Bone marrow (tissue), 2 donors: ENCODE results near the gene XIRP1.
A peak's percentile ranks its signal among the peaks of the same experiment; 100 is the strongest.
"Not testable (repeated sequence)": the region's sequence is repeated elsewhere in the genome, so short reads cannot be mapped to it uniquely, and the experiment has no call there.

Experiments
- DNase-seq, 2 donors: peaks; one replicate each; lab custom pipeline; 2025; lab: John Stamatoyannopoulos, UW

Gene XIRP1

GRCh38 chr3:39192490-39193092, at the start of gene XIRP1:
TSS of gene XIRP1 (minus strand) at chr3:39192595. CDS start at chr3:39189445, 3,150 bp downstream.
- peak in 1 of 2 donors; percentile 62 for DNase-seq

DNA sequence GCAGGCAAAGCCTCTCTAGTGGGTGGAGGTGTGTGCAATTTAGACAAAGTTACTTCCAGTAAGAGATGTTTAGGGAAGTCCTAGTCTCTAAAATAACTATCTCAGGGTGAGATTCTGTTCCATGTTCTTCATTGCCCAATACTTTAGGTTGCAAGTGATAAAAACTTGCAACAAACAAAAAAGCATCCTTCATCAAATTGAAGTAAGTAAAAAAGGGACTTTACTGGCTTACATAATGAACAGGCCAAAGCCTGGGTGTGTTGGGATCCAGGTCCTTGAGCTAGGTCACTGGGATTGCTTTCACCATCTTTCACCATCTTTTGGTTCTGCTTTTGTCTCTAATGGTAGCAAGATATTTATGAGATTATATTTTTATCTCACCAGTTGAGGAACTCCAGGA, 49.2 kb upstream of the XIRP1 start:
- DNase-seq = no peak

DNA sequence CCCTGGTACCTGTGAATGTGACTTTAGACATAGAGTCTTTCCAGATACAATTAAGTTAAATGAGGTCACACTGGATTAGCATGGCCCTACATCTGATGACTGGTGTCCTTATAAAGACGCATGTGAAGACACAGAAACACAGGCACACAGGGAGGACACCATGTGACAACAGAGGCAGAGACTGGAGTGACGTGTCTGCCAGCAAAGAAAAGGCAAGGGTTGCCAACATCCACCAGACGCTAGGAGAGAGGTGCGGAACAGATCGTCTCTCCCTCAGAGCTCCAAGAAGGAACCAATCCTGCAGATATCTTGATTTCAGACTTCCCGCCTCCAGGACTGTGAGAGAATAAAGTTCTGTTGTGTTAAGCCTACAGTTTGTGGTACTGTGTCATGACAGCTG, 44.6 kb upstream of the XIRP1 start:
- no peak for DNase-seq

DNA sequence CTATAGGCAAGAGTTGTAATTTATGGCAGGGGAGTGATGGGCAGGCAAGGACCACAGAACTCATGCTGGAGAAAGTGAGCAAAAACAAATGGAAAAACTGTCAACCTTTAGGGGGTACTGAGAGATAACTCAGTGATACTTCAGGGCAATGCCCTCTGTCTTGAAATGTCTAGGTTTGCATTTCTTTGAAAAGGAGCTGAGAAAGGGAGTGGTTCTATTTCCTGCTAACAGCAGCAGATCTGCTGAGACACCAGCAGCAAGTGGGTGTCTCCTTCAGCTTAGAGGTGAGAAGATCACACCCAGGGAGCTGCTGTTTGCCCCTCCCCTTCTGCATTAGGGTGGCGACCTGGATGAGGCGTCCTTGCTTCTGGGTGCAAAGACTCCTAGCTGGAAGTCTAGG, 42.3 kb upstream of the XIRP1 start:
- DNase-seq = no peak

GRCh38 chr3:39232859-39233258, 40.5 kb upstream of the XIRP1 start:
- DNase-seq = peak in 1 of 2 donors; percentile 35

GRCh38 chr3:39230453-39230852, 38.1 kb upstream of the XIRP1 start:
- DNase-seq = no peak

DNA sequence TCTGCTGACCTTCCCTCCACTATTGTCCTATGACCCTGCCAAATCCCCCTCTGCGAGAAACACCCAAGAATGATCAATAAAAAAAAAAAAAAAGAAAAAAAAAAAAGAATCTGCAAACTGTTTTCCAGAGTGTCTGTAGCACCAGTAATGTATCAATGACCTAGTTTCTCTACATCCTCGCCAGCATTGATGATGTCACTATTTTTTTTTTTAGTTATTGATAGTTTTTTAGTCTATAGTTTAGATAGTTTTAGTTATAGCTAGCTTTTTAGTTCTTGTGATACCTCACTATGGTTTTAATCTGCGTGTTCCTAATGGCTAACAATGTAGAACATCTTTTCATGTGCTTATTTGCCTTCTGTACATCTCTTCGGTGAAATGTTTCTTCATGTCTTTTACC, 36.1 kb upstream of the XIRP1 start:
- DNase-seq = no peak

- not testable (repeated sequence) for DNase-seq
Measured at GRCh38 chr3:39227596-39227995, 35.2 kb upstream of the XIRP1 start.

DNA sequence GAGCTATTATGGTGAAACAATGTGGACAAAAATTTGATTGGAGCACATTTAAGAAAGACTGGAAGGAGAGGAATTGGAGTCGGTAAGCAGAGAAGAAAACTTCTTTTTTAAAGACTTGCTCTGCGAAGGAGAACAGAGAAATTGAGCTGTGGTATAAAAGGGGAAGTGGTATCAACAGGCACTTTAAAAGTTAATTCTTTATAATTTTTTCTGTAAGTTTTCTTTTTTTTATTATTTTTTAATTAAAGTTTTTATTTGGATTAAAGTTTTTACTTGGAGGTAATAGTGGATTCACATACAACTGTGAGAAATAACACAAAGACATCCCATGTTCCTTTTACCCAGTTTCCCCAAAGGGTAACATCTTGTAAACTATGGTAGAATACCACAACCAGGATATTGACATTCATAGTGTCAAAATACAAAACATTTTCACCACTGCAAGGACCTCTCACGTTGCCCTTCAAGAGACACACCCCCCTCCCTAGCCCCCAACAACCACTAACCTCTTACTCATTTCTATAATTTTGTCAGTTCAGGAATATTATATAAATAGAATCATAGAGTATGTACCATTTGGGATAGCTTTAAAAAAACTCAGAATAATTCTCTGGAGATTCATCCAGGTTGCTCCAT, 33.8 kb upstream of the XIRP1 start:
- DNase-seq = peak in 1 of 2 donors; percentile 31

- no peak for DNase-seq
Measured at GRCh38 chr3:39224288-39224687, 31.9 kb upstream of the XIRP1 start.

- DNase-seq = no peak
Measured at GRCh38 chr3:39222939-39223338, 30.5 kb upstream of the XIRP1 start.

- DNase-seq = no peak
Measured at GRCh38 chr3:39222462-39222861, 30.1 kb upstream of the XIRP1 start.

GRCh38 chr3:39221141-39221530, 28.7 kb upstream of the XIRP1 start:
- DNase-seq = no peak

DNA sequence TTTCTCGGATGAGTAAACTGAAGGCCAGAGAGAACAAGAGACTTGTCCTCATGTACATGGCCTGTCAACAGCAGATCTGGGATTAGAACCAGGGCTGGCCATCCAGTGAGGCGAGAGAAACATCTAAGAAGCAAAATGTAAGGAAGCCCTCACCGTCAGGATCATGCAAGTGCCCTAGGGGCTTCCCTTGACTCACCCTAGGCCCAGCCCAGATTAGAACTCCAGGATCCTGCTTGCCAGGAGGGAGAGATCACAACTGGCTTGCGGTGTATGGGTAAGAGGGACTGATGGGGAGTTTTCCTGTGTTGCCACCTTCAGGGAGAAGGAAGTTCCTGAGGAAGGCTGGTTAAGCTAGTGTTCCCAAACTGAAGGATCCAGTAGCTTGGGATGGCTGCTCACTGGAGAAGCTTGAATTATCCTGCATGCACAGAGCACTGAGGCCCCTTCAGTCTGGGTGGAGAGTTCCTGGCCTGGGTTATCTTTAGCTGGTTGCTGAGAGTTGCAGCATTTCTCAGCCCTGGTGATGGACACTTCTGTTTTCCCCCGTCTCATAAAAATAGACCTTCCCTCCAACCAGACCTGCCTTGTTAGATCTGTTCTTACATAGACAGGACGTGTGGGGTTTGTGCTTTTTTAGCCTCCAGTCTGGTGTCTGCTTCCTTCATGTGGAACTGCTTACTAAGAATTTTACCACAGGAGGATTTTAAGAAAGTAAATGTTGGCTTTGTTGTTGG, 28.2 kb upstream of the XIRP1 start:
- DNase-seq = peak in 1 of 2 donors; percentile 80

DNA sequence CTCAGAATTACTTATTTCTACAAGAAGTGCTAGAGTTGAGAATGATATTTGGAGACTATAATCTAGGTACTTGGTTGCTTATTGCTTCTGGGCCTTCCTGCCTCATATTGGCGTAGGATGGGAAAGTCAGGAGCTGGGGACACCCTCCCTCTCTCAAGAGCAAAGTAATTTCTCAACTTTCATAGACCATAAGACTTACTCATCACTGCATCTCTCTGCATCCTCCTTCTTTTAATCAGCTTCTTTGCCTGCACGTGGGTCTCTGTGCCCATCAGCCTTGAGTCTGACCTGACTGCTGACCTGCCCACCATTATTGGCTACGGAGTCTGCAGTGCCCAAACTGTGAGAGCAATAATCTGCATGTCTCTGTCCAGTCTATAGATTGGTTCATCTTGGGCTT, 27.3 kb upstream of the XIRP1 start:
- DNase-seq = no peak

GRCh38 chr3:39216176-39216790, 23.9 kb upstream of the XIRP1 start:
- DNase-seq = peak in 1 of 2 donors; percentile 57

DNA sequence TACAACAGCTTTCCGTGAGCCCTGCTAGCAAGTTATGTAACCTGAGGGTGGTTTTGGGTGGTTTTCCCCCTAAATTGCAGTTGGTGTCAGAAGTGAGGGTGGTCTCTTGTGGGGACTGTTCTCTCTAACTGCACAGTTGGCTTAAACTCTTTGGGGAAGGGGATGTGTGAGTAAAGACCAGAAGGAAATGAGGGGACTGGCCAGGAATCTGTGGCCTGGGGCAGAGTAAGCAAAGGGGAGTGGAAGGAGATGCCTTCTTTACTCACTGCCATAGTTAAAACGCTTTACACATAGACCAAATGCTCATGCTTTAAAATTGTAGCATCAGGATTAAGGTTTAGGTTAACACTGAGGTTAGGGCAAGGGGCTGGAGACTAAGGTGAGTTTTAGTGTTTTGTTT, 21.2 kb upstream of the XIRP1 start:
- no peak for DNase-seq

DNA sequence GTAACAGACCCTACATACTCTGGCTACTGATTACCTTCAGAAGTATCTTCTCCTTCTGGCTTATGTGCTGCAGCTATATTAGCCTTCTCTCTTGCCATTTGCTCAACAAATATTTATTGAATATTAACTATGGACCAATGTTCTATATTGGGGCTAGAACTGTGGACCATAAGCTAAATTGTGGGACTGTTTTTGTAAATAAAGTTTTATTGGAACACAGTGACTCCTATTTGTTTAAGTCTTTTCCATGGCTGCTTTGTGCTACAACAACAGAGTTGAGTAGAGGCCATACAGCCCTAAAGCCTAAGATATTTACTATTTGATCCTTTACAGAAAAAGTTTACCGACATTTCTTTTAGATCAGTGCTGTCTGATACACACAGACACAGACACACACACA, 20.3 kb upstream of the XIRP1 start:
- no peak for DNase-seq

DNA sequence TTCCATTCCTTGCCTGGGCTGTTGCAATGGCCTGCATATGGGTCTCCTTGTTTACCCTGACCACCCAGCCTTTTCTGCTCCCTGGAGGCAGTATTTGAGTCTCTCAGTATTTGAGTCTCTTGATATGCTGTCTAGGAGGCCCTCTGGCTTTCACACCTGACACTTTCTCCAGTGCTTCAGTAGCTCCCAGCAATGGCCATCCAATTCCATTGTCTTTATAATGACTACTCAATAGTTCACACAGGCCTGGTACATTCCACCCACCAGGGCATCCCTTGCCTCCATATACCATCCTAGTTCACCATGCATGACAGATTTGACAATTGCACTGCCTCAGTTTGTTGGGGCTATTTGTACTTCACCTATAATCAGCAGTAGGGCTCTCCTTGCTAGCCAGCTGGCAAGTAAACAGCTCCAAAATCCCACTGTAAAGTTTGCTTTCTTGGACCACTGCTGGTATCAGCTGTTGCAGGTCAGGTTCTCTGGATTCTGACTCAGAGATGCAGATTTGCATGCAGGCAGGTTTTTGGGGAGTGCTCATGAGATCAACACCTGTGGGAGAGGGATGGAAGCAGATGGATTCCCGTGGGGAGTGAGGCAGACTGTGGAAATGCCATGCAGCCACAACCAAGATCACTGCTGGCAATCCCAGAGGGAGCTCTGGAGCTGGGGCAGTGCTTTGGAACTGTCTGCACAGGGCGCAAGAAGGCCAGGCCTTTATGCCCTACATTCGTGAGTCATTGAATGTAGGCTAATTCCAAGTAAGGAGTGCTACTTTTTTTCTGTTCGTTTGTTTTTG, 19.1 kb upstream of the XIRP1 start:
- no peak for DNase-seq

DNA sequence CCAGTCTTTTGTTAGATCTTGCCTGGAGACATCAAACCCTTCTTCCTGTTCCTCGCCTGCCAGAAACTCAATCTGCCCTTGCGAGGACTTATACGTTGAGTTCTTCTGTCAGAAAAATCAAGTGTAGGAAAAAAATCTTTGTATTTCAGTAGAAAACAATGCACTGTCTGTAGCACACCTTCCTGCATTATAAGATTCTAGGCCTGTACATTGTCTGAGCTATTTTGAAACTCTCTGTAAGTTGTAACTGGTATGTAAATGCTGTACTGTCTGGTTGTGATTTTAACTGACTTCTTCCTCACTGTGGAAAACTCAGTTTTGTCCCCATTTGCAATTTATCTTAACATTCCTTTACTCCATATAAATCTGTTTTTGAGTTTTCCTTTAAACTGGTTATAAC, 17.7 kb upstream of the XIRP1 start:
- no peak for DNase-seq

GRCh38 chr3:39209329-39209970, 17.1 kb upstream of the XIRP1 start:
- no peak for DNase-seq
